CD4-positive, alpha-beta T cell treated with Interleukin-15 for 4 hours (primary cell): ENCODE data around the gene SH3RF1.

Source experiments
- DNase-seq: peaks from one replicate; pipeline ENCODE4 v3.0.0-alpha.2; 2020; ENCODE audit warnings: low spot score

SH3RF1 gene

GRCh38 chr4:169163495-169163894 is 107.3 kb downstream of the SH3RF1 start:
- DNase-seq: no peak

GRCh38 chr4:169160825-169161224 is 109.9 kb downstream of the SH3RF1 start:
- no peak for DNase-seq

- DNase-seq: no peak
These were observed 111.1 kb downstream of the SH3RF1 start for GRCh38 chr4:169159624-169160171.

GRCh38 chr4:169158861-169159260 is 111.9 kb downstream of the SH3RF1 start:
- no peak for DNase-seq

GRCh38 chr4:169158046-169158445 is 112.7 kb downstream of the SH3RF1 start:
- no peak for DNase-seq

GRCh38 chr4:169156392-169156791 is 114.4 kb downstream of the SH3RF1 start:
- no peak for DNase-seq

- no peak for DNase-seq
These were observed 116.6 kb downstream of the SH3RF1 start for GRCh38 chr4:169154121-169154520.

GRCh38 chr4:169153481-169154087 is 117.2 kb downstream of the SH3RF1 start:
- DNase-seq: no peak

- no peak for DNase-seq
These were observed 117.9 kb downstream of the SH3RF1 start for GRCh38 chr4:169152899-169153298.

- DNase-seq: no peak
These were observed 118.7 kb downstream of the SH3RF1 start for GRCh38 chr4:169152098-169152497.

GRCh38 chr4:169151671-169152070 is 119.1 kb downstream of the SH3RF1 start:
- no peak for DNase-seq

- no peak for DNase-seq
These were observed 120.0 kb downstream of the SH3RF1 start for GRCh38 chr4:169150806-169151205.

GRCh38 chr4:169148885-169149284 is 121.9 kb downstream of the SH3RF1 start:
- no peak for DNase-seq

- DNase-seq: no peak
These were observed 123.6 kb downstream of the SH3RF1 start for GRCh38 chr4:169147191-169147590.

GRCh38 chr4:169144061-169144600 is 126.6 kb downstream of the SH3RF1 start:
- DNase-seq: no peak

GRCh38 chr4:169143335-169143734 is 127.4 kb downstream of the SH3RF1 start:
- no peak for DNase-seq

- no peak for DNase-seq
These were observed 127.8 kb downstream of the SH3RF1 start for GRCh38 chr4:169142906-169143305.

- no peak for DNase-seq
These were observed 128.4 kb downstream of the SH3RF1 start for GRCh38 chr4:169142391-169142790.

- no peak for DNase-seq
These were observed 131.7 kb downstream of the SH3RF1 start for GRCh38 chr4:169139021-169139420.

GRCh38 chr4:169137558-169137920 is 133.2 kb downstream of the SH3RF1 start:
- no peak for DNase-seq

GRCh38 chr4:169136796-169137557 is 133.8 kb downstream of the SH3RF1 start:
- DNase-seq: no peak

- no peak for DNase-seq
These were observed 134.4 kb downstream of the SH3RF1 start for GRCh38 chr4:169136330-169136729.

GRCh38 chr4:169135776-169136175 is 135.0 kb downstream of the SH3RF1 start:
- no peak for DNase-seq
